Astrocyte (in vitro differentiated cells and primary cell): Measurements from ENCODE around the gene RBBP7.

Experiments used
- EZH2 ChIP-seq: IDR thresholded peaks from 2 replicates; pipeline ENCODE4 v1.6.1; 2012; ENCODE audit warnings: mild to moderate bottlenecking, low read length, inconsistent platforms; ENCODE audit not compliant: insufficient read depth
- TF ChIP-seq, protein P1 (sequence below): IDR thresholded peaks from 2 replicates; pipeline ENCODE4 v1.5.1; 2011; ENCODE audit warnings: low read depth, mild to moderate bottlenecking, inconsistent platforms, low read length, moderate library complexity; ENCODE audit not compliant: insufficient read depth

DNA sequence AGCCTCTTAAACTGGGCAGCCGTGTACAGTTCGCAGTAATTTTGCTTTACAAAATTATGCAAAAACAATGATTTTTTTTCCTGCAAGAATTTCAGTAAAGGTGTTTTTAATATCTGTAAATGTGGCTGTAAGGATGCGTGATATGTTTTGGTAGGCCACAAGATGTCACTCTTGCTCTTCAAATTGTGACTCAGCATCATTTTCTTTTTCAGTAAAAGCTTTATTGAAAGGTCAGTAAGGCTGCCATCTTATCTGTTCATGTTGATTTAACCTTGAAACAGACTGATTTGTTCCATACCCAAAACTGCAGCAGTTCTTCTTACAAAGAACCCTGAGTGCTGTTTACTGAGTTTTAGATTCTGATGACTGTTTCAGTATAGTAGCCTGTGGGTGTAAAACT is 44.0 kb downstream of the RBBP7 start:
- TF ChIP-seq, protein P1, sequence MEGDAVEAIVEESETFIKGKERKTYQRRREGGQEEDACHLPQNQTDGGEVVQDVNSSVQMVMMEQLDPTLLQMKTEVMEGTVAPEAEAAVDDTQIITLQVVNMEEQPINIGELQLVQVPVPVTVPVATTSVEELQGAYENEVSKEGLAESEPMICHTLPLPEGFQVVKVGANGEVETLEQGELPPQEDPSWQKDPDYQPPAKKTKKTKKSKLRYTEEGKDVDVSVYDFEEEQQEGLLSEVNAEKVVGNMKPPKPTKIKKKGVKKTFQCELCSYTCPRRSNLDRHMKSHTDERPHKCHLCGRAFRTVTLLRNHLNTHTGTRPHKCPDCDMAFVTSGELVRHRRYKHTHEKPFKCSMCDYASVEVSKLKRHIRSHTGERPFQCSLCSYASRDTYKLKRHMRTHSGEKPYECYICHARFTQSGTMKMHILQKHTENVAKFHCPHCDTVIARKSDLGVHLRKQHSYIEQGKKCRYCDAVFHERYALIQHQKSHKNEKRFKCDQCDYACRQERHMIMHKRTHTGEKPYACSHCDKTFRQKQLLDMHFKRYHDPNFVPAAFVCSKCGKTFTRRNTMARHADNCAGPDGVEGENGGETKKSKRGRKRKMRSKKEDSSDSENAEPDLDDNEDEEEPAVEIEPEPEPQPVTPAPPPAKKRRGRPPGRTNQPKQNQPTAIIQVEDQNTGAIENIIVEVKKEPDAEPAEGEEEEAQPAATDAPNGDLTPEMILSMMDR = peak; percentile 45
- TF ChIP-seq EZH2 = no peak
